CD4-positive, alpha-beta T cell (primary cell): ENCODE results near the gene FUT6. TPM values are rescaled to one million over a fixed set of nuclear protein-coding genes. Genes with fewer than 3 reads are reported as not detected.

Source experiments
- ATAC-seq: fragments of 200-7000 bp; cut with Tn5 transposase; one replicate; pipeline ENCODE4 v1.10.0; 2022; ENCODE audit warnings: mild to moderate bottlenecking; ENCODE audit not compliant: poor library complexity
- CTCF ChIA-PET: fragments of 350-600 bp; sonication (Branson Sonifier 250); formaldehyde crosslinking; loops from one replicate; lab custom pipeline; 2021; ENCODE audit warnings: antibody characterized with exemption, inconsistent platforms; lab: Charles Lee
- POLR2A ChIA-PET: fragments of 350-600 bp; sonication (Branson Sonifier 250); formaldehyde crosslinking; loops from one replicate; lab custom pipeline; 2021; ENCODE audit warnings: antibody characterized with exemption, inconsistent platforms; lab: Charles Lee
- DNase-seq, 14 experiments: peaks; one replicate each; pipeline ENCODE4 v3.0.0-alpha.2; 2013 to 2020; ENCODE audit warnings: mixed read lengths in 2 of 14
- H3K27ac ChIP-seq, 2 donors: one replicate each; pipeline versions ENCODE4 v1.5.1 to v1.7.0; 2013; ENCODE audit warnings: low read length in 2 of 2, low read depth in 1 of 2, mild to moderate bottlenecking in 1 of 2
- H3K27me3 ChIP-seq, 2 experiments: 1 replicate in 1 of 2; 2 replicates in 1 of 2; pipeline versions ENCODE4 v1.6.1 to v1.7.0; 2013; ENCODE audit warnings: low read length in 2 of 2, control low read depth in 1 of 2, mild to moderate bottlenecking in 1 of 2, moderate library complexity in 1 of 2; ENCODE audit not compliant: insufficient read depth in 2 of 2, control insufficient read depth in 1 of 2
- H3K36me3 ChIP-seq: one replicate; pipeline ENCODE4 v1.6.1; 2013; ENCODE audit warnings: low read length, control low read depth; ENCODE audit not compliant: insufficient read depth
- H3K4me1 ChIP-seq: one replicate; pipeline ENCODE4 v1.6.1; 2013; ENCODE audit warnings: low read length, control low read depth; ENCODE audit not compliant: insufficient read depth
- H3K4me3 ChIP-seq: one replicate; pipeline ENCODE4 v1.5.1; 2013; ENCODE audit warnings: mild to moderate bottlenecking, low read length, moderate library complexity
- H3K9me3 ChIP-seq, 2 experiments: 1 replicate in 1 of 2; 2 replicates in 1 of 2; pipeline versions ENCODE4 v1.6.1 to v1.7.0; 2013; ENCODE audit warnings: low read length in 2 of 2, mild to moderate bottlenecking in 2 of 2, control low read depth in 1 of 2, moderate library complexity in 1 of 2; ENCODE audit not compliant: control insufficient read depth in 1 of 2, insufficient read depth in 1 of 2
- H3K27ac Mint-ChIP-seq: one replicate; pipeline ENCODE4 v1.8.0; 2020; ENCODE audit warnings: mixed read lengths
- H3K27me3 Mint-ChIP-seq: one replicate; pipeline ENCODE4 v1.8.0; 2021; ENCODE audit warnings: mixed read lengths
- H3K36me3 Mint-ChIP-seq: one replicate; pipeline ENCODE4 v1.8.0; 2021; ENCODE audit warnings: low read depth, mixed read lengths
- H3K4me1 Mint-ChIP-seq: one replicate; pipeline ENCODE4 v1.8.0; 2021; ENCODE audit warnings: low read depth, mixed read lengths
- H3K4me3 Mint-ChIP-seq: one replicate; pipeline ENCODE4 v1.8.0; 2020; ENCODE audit warnings: mild to moderate bottlenecking, mixed read lengths
- H3K9me3 Mint-ChIP-seq: one replicate; pipeline ENCODE4 v1.8.0; 2020; ENCODE audit warnings: mixed read lengths
- CTCF ChIP-seq: fragments of 200-600 bp; IDR thresholded peaks from one replicate; pipeline ENCODE4 v1.8.0; 2022; ENCODE audit warnings: antibody characterized with exemption, mild to moderate bottlenecking
- intact Hi-C, 2 experiments: fragments of 100-400 bp; cut with DNase I in 1 of 2; cut with micrococcal nuclease in 1 of 2; formaldehyde crosslinking; loops; one replicate each; pipeline versions ENCODE4 v1.15.1 to v1.9.0; 2023 to 2025; cut with DNase I, micrococcal nuclease
- total RNA-seq, 174 experiments: library from RNA in 2 of 174; stranded (reverse) in 2 of 174; gene quantifications; one replicate each; pipeline ENCODE4 v1.2.3 and lab custom pipeline; 2021 to 2026

Gene FUT6
- total RNA-seq, 2 experiments from 2014 or later: 0.17 TPM; not detected in 1

GRCh38 chr19:5882421-5882968 lies 43.0 kb upstream of the FUT6 start:
- H3K4me3 Mint-ChIP-seq: no peak overlapping the region
- peaks cover 15% of the 10 kb centered on the region for H3K27me3 Mint-ChIP-seq
- Histone ChIP-seq H3K27ac (no peak overlapping the region), H3K36me3 (no peaks in the 10 kb centered on the region), H3K4me1 (no peaks in the 10 kb centered on the region), H3K4me3 (no peak overlapping the region), H3K27me3 (peaks cover 18 to 20% of the 10 kb centered on the region in 2 experiments), H3K9me3 (no peaks in the 10 kb centered on the region)
- no peak for TF ChIP-seq CTCF
- H3K36me3 Mint-ChIP-seq: no peaks in the 10 kb centered on the region
- no peak for DNase-seq
- ChIA-PET POLR2A (no interaction called here), CTCF (no interaction called here)
- H3K4me1 Mint-ChIP-seq: no peaks in the 10 kb centered on the region
- H3K9me3 Mint-ChIP-seq: no peaks in the 10 kb centered on the region
- no peak for ATAC-seq
- intact Hi-C loops: no loop called here
- H3K27ac Mint-ChIP-seq: no peak overlapping the region

- Mint-ChIP-seq H3K4me3 (no peak overlapping the region), H3K4me1 (no peaks in the 10 kb centered on the region), H3K27ac (no peak overlapping the region), H3K9me3 (no peaks in the 10 kb centered on the region), H3K27me3 (peaks cover 15% of the 10 kb centered on the region), H3K36me3 (no peaks in the 10 kb centered on the region)
- Histone ChIP-seq H3K4me3 (no peak overlapping the region), H3K9me3 (no peaks in the 10 kb centered on the region), H3K36me3 (no peaks in the 10 kb centered on the region), H3K27me3 (peaks cover 19 to 20% of the 10 kb centered on the region in 2 experiments), H3K4me1 (no peaks in the 10 kb centered on the region), H3K27ac (no peak overlapping the region)
- ChIA-PET POLR2A (no interaction called here), CTCF (interaction anchor here (0.6 kb wide), 1 partner anchor 1675 kb away, joined by 3 read pairs; no protein-coding TSS in a partner anchor)
- DNase-seq: no peak
- no peak for ATAC-seq
- intact Hi-C loops: no loop called here
- no peak for TF ChIP-seq CTCF
Measured at GRCh38 chr19:5881543-5882299, 42.2 kb upstream of the FUT6 start.

- intact Hi-C loops: no loop called here
- no peak overlapping the region for H3K4me3 Mint-ChIP-seq
- H3K27ac Mint-ChIP-seq: no peak overlapping the region
- no peak for TF ChIP-seq CTCF
- Histone ChIP-seq H3K27ac (no peak overlapping the region), H3K36me3 (no peaks in the 10 kb centered on the region), H3K9me3 (no peaks in the 10 kb centered on the region), H3K27me3 (peaks cover 20 to 24% of the 10 kb centered on the region in 2 experiments), H3K4me1 (no peaks in the 10 kb centered on the region), H3K4me3 (no peak overlapping the region)
- H3K27me3 Mint-ChIP-seq: peaks cover 15% of the 10 kb centered on the region
- H3K9me3 Mint-ChIP-seq: no peaks in the 10 kb centered on the region
- DNase-seq: no peak
- no peaks in the 10 kb centered on the region for H3K4me1 Mint-ChIP-seq
- CTCF ChIA-PET: no interaction called here
- H3K36me3 Mint-ChIP-seq: no peaks in the 10 kb centered on the region
- no peak for ATAC-seq
- POLR2A ChIA-PET: no interaction called here
Measured at GRCh38 chr19:5880604-5881078, 41.1 kb upstream of the FUT6 start.
